Smooth muscle cell (in vitro differentiated cells): ENCODE data around the gene HOXB6. TPM values are rescaled to one million over a fixed set of nuclear protein-coding genes. Genes with fewer than 3 reads are reported as not detected.

Source experiments
- DNase-seq: peaks from one replicate; lab custom pipeline; 2025; ENCODE audit not compliant: unreplicated experiment; lab: John Stamatoyannopoulos, UW
- H2AFZ ChIP-seq: fragments of 200-600 bp; sonication (generic); 2 replicates; pipeline ENCODE4 v1.6.0; 2016; ENCODE audit warnings: antibody characterized with exemption, low read depth, mild to moderate bottlenecking
- H3F3A ChIP-seq: fragments of 200-600 bp; sonication (generic); 2 replicates; pipeline ENCODE4 v1.6.0; 2017; ENCODE audit warnings: antibody characterized with exemption, low read depth
- H3K27ac ChIP-seq: fragments of 200-600 bp; sonication (generic); 2 replicates; pipeline ENCODE4 v1.5.1; 2016; ENCODE audit warnings: low read depth, mild to moderate bottlenecking
- H3K27me3 ChIP-seq: fragments of 200-600 bp; sonication (generic); 2 replicates; pipeline ENCODE4 v1.6.1; 2016; ENCODE audit warnings: low read depth, mild to moderate bottlenecking
- H3K36me3 ChIP-seq: fragments of 200-600 bp; sonication (generic); 2 replicates; pipeline ENCODE4 v1.5.1; 2016; ENCODE audit warnings: low read depth
- H3K4me1 ChIP-seq: fragments of 200-600 bp; sonication (generic); 2 replicates; pipeline ENCODE4 v1.5.1; 2016; ENCODE audit warnings: low read depth
- H3K4me2 ChIP-seq: fragments of 200-600 bp; sonication (generic); 2 replicates; pipeline ENCODE4 v1.6.0; 2016; ENCODE audit warnings: mild to moderate bottlenecking
- H3K4me3 ChIP-seq: fragments of 200-600 bp; sonication (generic); 2 replicates; pipeline ENCODE4 v1.5.1; 2016; ENCODE audit warnings: mild to moderate bottlenecking
- H3K79me2 ChIP-seq: fragments of 200-600 bp; sonication (generic); 2 replicates; pipeline ENCODE4 v1.6.0; 2016; ENCODE audit warnings: low read depth, mild to moderate bottlenecking
- H3K9ac ChIP-seq: fragments of 200-600 bp; sonication (generic); 2 replicates; pipeline ENCODE4 v1.6.0; 2016; ENCODE audit warnings: low read depth
- H3K9me3 ChIP-seq: fragments of 200-600 bp; sonication (generic); replicated peaks from 2 replicates; pipeline ENCODE4 v1.5.1; 2016; ENCODE audit warnings: low read depth
- H4K20me1 ChIP-seq: fragments of 200-600 bp; sonication (generic); 2 replicates; pipeline ENCODE4 v1.6.0; 2016; ENCODE audit warnings: low read depth
- CTCF ChIP-seq: fragments of 200-600 bp; sonication (generic); IDR thresholded peaks from 2 replicates; pipeline ENCODE4 v1.5.1; 2017; ENCODE audit warnings: borderline replicate concordance, mild to moderate bottlenecking, antibody characterized with exemption; ENCODE audit not compliant: insufficient read depth, poor library complexity, severe bottlenecking
- WGBS: methylation state at CpG from one replicate; pipeline ENCODE4 v1.1.7; 2016; ENCODE audit warnings: low lambda C conversion rate; 5-methylcytosine and 5-hydroxymethylcytosine counted together
- polyA plus RNA-seq: library from polyadenylated mRNA; unstranded; fragments of >200 nt; fragmentation: Nextera tagmentation; extraction: Ambion mirVana; gene quantifications from 2 replicates; pipeline ENCODE4 v1.2.1, GENCODE V29; 2016
- total RNA-seq: library from RNA; depleted of rRNA; stranded (reverse); fragments of >200 nt; gene quantifications from 2 replicates; pipeline ENCODE4 v1.2.3, GENCODE V29; 2014

Gene HOXB6
- total and polyA plus RNA-seq, 2 experiments from 2014 or later, result 6.3 to 9.3 TPM

DNA sequence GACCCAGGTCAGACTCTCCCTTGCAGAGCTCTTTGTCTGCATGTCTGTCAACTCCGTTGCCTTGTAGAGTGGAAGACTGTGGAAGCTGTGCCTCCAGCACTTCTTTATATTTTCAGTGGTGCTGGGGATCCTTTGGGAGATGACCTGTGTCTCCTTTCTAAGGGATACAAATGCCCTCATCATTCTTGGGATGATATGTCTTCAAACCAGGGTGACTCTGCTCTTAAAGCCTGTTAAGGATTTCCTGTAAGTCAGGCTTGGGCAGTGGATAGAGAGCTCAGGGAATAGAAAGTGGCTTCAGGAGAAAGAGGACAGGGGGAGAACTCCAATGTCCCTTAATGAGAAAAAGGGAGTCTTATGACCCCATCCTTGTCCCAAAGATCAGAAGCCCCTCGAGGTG lies 16.3 kb downstream of the HOXB6 start:
- Histone ChIP-seq H3K4me1 (peaks cover 9% of the 10 kb centered on the region), H4K20me1 (peaks cover 99% of the 10 kb centered on the region), H3K9ac (no peak overlapping the region), H3K27me3 (peaks cover 72% of the 10 kb centered on the region), H3K4me2 (peak overlapping the region; percentile 79), H2AFZ (no peak overlapping the region), H3K36me3 (no peaks in the 10 kb centered on the region), H3F3A (no peaks in the 10 kb centered on the region), H3K9me3 (no peaks in the 10 kb centered on the region), H3K4me3 (peak overlapping the region; percentile 28), H3K27ac (no peak overlapping the region), H3K79me2 (peaks cover 71% of the 10 kb centered on the region)
- no peak for DNase-seq
- WGBS, result 50% methylated on average over 2 of the region's 2 CpGs
- no peak for TF ChIP-seq CTCF

DNA sequence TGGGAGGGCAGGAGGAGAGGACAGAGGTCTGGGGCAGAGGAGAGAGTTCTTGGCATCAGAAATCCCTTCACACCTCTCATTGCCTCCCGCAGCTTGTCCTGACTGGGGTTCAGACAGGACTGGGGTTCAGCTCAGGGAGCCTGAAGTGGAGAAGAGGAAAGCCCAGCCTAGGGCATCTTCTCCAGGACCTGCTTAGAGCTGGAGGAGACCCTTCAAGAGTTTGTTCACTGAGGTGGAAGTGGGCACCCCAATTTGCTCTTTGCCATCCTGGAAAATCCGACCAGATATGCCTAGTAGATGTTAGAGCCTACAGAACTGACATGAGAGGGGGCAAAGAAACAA lies 16.7 kb downstream of the HOXB6 start:
- Histone ChIP-seq H3K9me3 (no peaks in the 10 kb centered on the region), H2AFZ (no peak overlapping the region), H3K27ac (no peak overlapping the region), H3K27me3 (peaks cover 77% of the 10 kb centered on the region), H3K4me3 (peak overlapping the region; percentile 14), H3K79me2 (peaks cover 71% of the 10 kb centered on the region), H4K20me1 (peaks cover 99% of the 10 kb centered on the region), H3K36me3 (no peaks in the 10 kb centered on the region), H3K4me2 (peak overlapping the region; percentile 51), H3K9ac (no peak overlapping the region), H3F3A (no peaks in the 10 kb centered on the region), H3K4me1 (peaks cover 4% of the 10 kb centered on the region)
- 66% methylated on average over 2 of the region's 2 CpGs for WGBS
- no peak for TF ChIP-seq CTCF
- DNase-seq, result no peak

DNA sequence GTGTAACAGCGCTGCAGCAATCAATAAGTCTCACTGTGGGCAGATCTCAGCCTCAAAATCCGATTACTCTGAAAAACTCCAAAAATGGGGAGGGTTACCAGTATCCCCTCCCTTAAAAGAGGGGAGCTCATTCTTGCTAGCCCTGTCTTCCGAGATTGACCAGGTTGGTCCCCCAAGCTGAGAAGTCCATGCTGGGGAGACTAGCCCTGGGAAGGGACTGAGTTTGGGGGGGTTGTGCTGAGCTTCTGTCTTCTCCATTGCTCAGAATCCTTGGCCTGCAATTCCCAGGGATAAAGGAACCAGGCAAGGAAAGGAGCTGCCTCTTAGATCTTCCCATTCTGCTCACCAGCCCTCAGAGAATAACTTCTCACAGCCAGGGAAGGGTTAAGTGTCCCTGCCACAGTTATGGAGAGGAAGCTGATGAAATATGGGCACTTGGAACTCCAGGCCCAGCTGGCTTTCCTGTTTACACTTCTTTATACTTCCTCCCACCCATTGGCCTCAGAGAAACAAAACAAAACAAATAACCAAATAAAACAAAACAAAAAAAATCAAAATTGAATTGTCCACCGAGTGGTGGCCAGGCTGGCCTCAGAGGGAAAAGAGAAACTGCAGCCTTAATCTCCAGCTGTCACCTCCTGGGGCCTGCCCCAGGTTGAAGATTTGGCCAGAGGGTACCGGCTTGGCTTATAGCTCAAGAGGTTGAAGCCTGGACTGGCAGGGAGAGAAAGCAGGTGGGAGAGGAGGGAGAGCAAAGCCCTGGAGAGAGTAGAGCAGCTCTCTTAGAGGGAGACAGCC lies 17.3 kb downstream of the HOXB6 start:
- Histone ChIP-seq H3K4me3 (peak overlapping the region; percentile 14), H3K4me1 (no peaks in the 10 kb centered on the region), H3K4me2 (peak overlapping the region; percentile 51), H2AFZ (no peak overlapping the region), H3K36me3 (no peaks in the 10 kb centered on the region), H4K20me1 (peaks cover 99% of the 10 kb centered on the region), H3K9ac (no peak overlapping the region), H3K27ac (no peak overlapping the region), H3K79me2 (peaks cover 71% of the 10 kb centered on the region), H3F3A (no peaks in the 10 kb centered on the region), H3K27me3 (peaks cover 77% of the 10 kb centered on the region), H3K9me3 (no peaks in the 10 kb centered on the region)
- DNase-seq, result no peak
- WGBS, result 64% methylated on average over 5 of the region's 5 CpGs
- no peak for TF ChIP-seq CTCF
